ENCODE measurements around the gene MRPS27. TPM values are rescaled to one million over a fixed set of nuclear protein-coding genes. Genes with fewer than 3 reads are reported as not detected.

Gene MRPS27
- total and polyA plus RNA-seq, 2 of the 13 experiments (the other 11 are each of a cell fraction or from before 2014, with no cell fraction given), result 71.8 to 115 TPM

DNA sequence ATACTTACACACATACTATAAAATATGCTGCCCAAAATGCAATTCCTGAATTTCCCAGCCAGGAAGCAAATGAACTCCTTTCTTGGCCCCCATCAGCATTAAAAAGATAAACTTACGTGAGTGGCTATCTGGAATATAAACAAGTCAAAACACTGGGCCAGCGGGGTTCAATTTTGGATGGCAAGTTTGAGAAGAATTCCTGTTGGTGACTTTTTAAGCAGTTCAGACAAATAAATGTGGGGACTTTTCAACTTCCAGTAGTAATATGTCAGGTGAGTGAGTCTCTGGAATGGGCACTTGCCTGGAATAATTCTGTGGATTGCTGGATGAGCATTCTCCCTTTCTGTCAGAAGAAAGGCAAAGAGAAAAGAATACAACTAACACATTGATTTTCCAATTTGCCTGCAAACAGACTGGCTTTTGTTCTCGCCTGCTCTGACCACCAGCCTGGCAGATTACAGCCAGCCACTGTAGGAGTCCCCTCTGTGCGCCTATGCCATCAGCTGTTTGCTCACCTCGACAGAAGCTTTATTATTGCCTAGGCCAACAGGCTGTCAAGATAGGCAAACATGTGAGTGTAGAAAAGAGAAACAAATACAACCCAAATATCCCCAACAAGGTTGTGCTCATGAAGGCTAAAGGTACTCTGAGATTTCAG is 78.6 kb downstream of the MRPS27 start (continued):
- TF ChIP-seq, protein P1, sequence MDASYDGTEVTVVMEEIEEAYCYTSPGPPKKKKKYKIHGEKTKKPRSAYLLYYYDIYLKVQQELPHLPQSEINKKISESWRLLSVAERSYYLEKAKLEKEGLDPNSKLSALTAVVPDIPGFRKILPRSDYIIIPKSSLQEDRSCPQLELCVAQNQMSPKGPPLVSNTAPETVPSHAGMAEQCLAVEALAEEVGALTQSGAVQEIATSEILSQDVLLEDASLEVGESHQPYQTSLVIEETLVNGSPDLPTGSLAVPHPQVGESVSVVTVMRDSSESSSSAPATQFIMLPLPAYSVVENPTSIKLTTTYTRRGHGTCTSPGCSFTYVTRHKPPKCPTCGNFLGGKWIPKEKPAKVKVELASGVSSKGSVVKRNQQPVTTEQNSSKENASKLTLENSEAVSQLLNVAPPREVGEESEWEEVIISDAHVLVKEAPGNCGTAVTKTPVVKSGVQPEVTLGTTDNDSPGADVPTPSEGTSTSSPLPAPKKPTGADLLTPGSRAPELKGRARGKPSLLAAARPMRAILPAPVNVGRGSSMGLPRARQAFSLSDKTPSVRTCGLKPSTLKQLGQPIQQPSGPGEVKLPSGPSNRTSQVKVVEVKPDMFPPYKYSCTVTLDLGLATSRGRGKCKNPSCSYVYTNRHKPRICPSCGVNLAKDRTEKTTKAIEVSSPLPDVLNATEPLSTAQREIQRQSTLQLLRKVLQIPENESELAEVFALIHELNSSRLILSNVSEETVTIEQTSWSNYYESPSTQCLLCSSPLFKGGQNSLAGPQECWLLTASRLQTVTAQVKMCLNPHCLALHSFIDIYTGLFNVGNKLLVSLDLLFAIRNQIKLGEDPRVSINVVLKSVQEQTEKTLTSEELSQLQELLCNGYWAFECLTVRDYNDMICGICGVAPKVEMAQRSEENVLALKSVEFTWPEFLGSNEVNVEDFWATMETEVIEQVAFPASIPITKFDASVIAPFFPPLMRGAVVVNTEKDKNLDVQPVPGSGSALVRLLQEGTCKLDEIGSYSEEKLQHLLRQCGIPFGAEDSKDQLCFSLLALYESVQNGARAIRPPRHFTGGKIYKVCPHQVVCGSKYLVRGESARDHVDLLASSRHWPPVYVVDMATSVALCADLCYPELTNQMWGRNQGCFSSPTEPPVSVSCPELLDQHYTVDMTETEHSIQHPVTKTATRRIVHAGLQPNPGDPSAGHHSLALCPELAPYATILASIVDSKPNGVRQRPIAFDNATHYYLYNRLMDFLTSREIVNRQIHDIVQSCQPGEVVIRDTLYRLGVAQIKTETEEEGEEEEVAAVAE (CRISPR knock-in tag; IDR thresholded peaks at IDR 0.05; ENCODE audit: borderline replicate concordance), result no peak
- no peak for TF ChIP-seq NFE2L1 (CRISPR knock-in tag; IDR thresholded peaks at IDR 0.05; ENCODE audit: borderline replicate concordance)
- no peak for TF ChIP-seq PHF20 (CRISPR knock-in tag; IDR thresholded peaks at IDR 0.05)
- TF ChIP-seq, protein P2, sequence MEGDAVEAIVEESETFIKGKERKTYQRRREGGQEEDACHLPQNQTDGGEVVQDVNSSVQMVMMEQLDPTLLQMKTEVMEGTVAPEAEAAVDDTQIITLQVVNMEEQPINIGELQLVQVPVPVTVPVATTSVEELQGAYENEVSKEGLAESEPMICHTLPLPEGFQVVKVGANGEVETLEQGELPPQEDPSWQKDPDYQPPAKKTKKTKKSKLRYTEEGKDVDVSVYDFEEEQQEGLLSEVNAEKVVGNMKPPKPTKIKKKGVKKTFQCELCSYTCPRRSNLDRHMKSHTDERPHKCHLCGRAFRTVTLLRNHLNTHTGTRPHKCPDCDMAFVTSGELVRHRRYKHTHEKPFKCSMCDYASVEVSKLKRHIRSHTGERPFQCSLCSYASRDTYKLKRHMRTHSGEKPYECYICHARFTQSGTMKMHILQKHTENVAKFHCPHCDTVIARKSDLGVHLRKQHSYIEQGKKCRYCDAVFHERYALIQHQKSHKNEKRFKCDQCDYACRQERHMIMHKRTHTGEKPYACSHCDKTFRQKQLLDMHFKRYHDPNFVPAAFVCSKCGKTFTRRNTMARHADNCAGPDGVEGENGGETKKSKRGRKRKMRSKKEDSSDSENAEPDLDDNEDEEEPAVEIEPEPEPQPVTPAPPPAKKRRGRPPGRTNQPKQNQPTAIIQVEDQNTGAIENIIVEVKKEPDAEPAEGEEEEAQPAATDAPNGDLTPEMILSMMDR (CRISPR knock-in tag; IDR thresholded peaks at IDR 0.05), result no peak
- TF ChIP-seq, protein P3, sequence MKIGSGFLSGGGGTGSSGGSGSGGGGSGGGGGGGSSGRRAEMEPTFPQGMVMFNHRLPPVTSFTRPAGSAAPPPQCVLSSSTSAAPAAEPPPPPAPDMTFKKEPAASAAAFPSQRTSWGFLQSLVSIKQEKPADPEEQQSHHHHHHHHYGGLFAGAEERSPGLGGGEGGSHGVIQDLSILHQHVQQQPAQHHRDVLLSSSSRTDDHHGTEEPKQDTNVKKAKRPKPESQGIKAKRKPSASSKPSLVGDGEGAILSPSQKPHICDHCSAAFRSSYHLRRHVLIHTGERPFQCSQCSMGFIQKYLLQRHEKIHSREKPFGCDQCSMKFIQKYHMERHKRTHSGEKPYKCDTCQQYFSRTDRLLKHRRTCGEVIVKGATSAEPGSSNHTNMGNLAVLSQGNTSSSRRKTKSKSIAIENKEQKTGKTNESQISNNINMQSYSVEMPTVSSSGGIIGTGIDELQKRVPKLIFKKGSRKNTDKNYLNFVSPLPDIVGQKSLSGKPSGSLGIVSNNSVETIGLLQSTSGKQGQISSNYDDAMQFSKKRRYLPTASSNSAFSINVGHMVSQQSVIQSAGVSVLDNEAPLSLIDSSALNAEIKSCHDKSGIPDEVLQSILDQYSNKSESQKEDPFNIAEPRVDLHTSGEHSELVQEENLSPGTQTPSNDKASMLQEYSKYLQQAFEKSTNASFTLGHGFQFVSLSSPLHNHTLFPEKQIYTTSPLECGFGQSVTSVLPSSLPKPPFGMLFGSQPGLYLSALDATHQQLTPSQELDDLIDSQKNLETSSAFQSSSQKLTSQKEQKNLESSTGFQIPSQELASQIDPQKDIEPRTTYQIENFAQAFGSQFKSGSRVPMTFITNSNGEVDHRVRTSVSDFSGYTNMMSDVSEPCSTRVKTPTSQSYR (CRISPR knock-in tag; IDR thresholded peaks at IDR 0.05; ENCODE audit: borderline replicate concordance), result no peak; the same call in 1 of the 2 replicates
- TF ChIP-seq, protein P4, sequence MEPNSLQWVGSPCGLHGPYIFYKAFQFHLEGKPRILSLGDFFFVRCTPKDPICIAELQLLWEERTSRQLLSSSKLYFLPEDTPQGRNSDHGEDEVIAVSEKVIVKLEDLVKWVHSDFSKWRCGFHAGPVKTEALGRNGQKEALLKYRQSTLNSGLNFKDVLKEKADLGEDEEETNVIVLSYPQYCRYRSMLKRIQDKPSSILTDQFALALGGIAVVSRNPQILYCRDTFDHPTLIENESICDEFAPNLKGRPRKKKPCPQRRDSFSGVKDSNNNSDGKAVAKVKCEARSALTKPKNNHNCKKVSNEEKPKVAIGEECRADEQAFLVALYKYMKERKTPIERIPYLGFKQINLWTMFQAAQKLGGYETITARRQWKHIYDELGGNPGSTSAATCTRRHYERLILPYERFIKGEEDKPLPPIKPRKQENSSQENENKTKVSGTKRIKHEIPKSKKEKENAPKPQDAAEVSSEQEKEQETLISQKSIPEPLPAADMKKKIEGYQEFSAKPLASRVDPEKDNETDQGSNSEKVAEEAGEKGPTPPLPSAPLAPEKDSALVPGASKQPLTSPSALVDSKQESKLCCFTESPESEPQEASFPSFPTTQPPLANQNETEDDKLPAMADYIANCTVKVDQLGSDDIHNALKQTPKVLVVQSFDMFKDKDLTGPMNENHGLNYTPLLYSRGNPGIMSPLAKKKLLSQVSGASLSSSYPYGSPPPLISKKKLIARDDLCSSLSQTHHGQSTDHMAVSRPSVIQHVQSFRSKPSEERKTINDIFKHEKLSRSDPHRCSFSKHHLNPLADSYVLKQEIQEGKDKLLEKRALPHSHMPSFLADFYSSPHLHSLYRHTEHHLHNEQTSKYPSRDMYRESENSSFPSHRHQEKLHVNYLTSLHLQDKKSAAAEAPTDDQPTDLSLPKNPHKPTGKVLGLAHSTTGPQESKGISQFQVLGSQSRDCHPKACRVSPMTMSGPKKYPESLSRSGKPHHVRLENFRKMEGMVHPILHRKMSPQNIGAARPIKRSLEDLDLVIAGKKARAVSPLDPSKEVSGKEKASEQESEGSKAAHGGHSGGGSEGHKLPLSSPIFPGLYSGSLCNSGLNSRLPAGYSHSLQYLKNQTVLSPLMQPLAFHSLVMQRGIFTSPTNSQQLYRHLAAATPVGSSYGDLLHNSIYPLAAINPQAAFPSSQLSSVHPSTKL (CRISPR knock-in tag; IDR thresholded peaks at IDR 0.05), result peak; percentile 92
- TF ChIP-seq JUNB (CRISPR knock-in tag; IDR thresholded peaks at IDR 0.05; ENCODE audit: borderline replicate concordance), result no peak
- peak; percentile 76 for TF ChIP-seq HMG20A (CRISPR knock-in tag; IDR thresholded peaks at IDR 0.05; ENCODE audit: borderline replicate concordance)
- TF ChIP-seq ZNF614 (CRISPR knock-in tag; IDR thresholded peaks at IDR 0.05; ENCODE audit: borderline replicate concordance), result 0 out of 2 replicates have a peak, but pooled peaks have one; percentile 34
- 0 out of 2 replicates have a peak, but pooled peaks have one; percentile 31 for TF ChIP-seq ELF3 (CRISPR knock-in tag; IDR thresholded peaks at IDR 0.05)
- TF ChIP-seq, protein P5, sequence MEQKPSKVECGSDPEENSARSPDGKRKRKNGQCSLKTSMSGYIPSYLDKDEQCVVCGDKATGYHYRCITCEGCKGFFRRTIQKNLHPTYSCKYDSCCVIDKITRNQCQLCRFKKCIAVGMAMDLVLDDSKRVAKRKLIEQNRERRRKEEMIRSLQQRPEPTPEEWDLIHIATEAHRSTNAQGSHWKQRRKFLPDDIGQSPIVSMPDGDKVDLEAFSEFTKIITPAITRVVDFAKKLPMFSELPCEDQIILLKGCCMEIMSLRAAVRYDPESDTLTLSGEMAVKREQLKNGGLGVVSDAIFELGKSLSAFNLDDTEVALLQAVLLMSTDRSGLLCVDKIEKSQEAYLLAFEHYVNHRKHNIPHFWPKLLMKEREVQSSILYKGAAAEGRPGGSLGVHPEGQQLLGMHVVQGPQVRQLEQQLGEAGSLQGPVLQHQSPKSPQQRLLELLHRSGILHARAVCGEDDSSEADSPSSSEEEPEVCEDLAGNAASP (CRISPR knock-in tag; IDR thresholded peaks at IDR 0.05; ENCODE audit: borderline replicate concordance), result 0 out of 2 replicates have a peak, but pooled peaks have one; percentile 25
- TF ChIP-seq KLF16 (CRISPR knock-in tag; IDR thresholded peaks at IDR 0.05), result peak in 1 of 2 experiments; percentile 39; a peak in 1 of 4 replicates
- TF ChIP-seq NR2F6 (IDR thresholded peaks at IDR 0.05), result no peak
- TF ChIP-seq NR2F6 (CRISPR knock-in tag; IDR thresholded peaks at IDR 0.05), result 0 out of 2 replicates have a peak, but pooled peaks have one; percentile 27

Measured in HepG2 (cell line).